GF-D8 (cell line): ENCODE data around the gene FBXL7.

ENCODE experiments used
- DNase-seq: peaks from one replicate; lab custom pipeline; 2025; lab: John Stamatoyannopoulos, UW

Gene FBXL7

GRCh38 chr5:15544039-15544438, 44.1 kb downstream of the FBXL7 start:
- no peak for DNase-seq

GRCh38 chr5:15545082-15545481, 45.1 kb downstream of the FBXL7 start:
- no peak for DNase-seq

GRCh38 chr5:15547261-15547839, 47.4 kb downstream of the FBXL7 start:
- DNase-seq = no peak

- DNase-seq = no peak
These were observed 50.0 kb downstream of the FBXL7 start for GRCh38 chr5:15549961-15550360.

GRCh38 chr5:15550502-15551112, 50.6 kb downstream of the FBXL7 start:
- DNase-seq = no peak

GRCh38 chr5:15551113-15551504, 51.1 kb downstream of the FBXL7 start:
- DNase-seq = no peak

GRCh38 chr5:15554542-15554941, 54.6 kb downstream of the FBXL7 start:
- DNase-seq = no peak

- no peak for DNase-seq
These were observed 55.2 kb downstream of the FBXL7 start for GRCh38 chr5:15555176-15555575.

- no peak for DNase-seq
These were observed 58.3 kb downstream of the FBXL7 start for GRCh38 chr5:15558240-15558639.

- DNase-seq = no peak
These were observed 58.7 kb downstream of the FBXL7 start for GRCh38 chr5:15558681-15559080.

- no peak for DNase-seq
These were observed 60.4 kb downstream of the FBXL7 start for GRCh38 chr5:15560421-15560820.

GRCh38 chr5:15564523-15564922, 64.5 kb downstream of the FBXL7 start:
- DNase-seq = no peak

GRCh38 chr5:15564957-15565356, 65.0 kb downstream of the FBXL7 start:
- no peak for DNase-seq

GRCh38 chr5:15566306-15566705, 66.3 kb downstream of the FBXL7 start:
- DNase-seq = no peak

GRCh38 chr5:15566789-15567188, 66.8 kb downstream of the FBXL7 start:
- DNase-seq = no peak

- DNase-seq = no peak
These were observed 70.5 kb downstream of the FBXL7 start for GRCh38 chr5:15570491-15570890.

GRCh38 chr5:15571081-15571480, 71.1 kb downstream of the FBXL7 start:
- no peak for DNase-seq

- DNase-seq = no peak
These were observed 71.6 kb downstream of the FBXL7 start for GRCh38 chr5:15571618-15572017.

GRCh38 chr5:15573590-15573989, 73.6 kb downstream of the FBXL7 start:
- DNase-seq = no peak

GRCh38 chr5:15574128-15574527, 74.1 kb downstream of the FBXL7 start:
- no peak for DNase-seq

- no peak for DNase-seq
These were observed 74.9 kb downstream of the FBXL7 start for GRCh38 chr5:15574806-15575325.

GRCh38 chr5:15575666-15576065, 75.7 kb downstream of the FBXL7 start:
- DNase-seq = no peak

GRCh38 chr5:15577132-15577531, 77.2 kb downstream of the FBXL7 start:
- no peak for DNase-seq

- DNase-seq = no peak
These were observed 77.9 kb downstream of the FBXL7 start for GRCh38 chr5:15577831-15578230.
